HL-60 (cell line): ENCODE results near the gene MPI.

Experiments
- DNase-seq, 2 experiments: peaks; one replicate each; pipeline ENCODE4 v3.0.0-alpha.2; 2010 to 2020; ENCODE audit warnings: low read depth in 1 of 2, low spot score in 1 of 2
- H3K27ac ChIP-seq: fragments of 250-450 bp; sonication (Bioruptor Pico); replicated peaks from 2 replicates; pipeline ENCODE4 v1.5.1; 2020; ENCODE audit warnings: mild to moderate bottlenecking, moderate library complexity
- H3K27me3 ChIP-seq: fragments of 250-450 bp; sonication (Bioruptor Pico); 2 replicates; pipeline ENCODE4 v1.5.1; 2021; ENCODE audit warnings: mild to moderate bottlenecking, moderate library complexity; ENCODE audit not compliant: insufficient read depth, poor library complexity, severe bottlenecking
- H3K4me3 ChIP-seq: replicated peaks from 2 replicates; pipeline ENCODE4 v1.5.1; 2011; ENCODE audit warnings: mild to moderate bottlenecking, control low read depth, low read length; ENCODE audit not compliant: insufficient read depth
- GABPA ChIP-seq: IDR thresholded peaks from 2 replicates; pipeline ENCODE4 v1.6.1; 2012; ENCODE audit warnings: low read depth
- POLR2AphosphoS5 ChIP-seq: IDR thresholded peaks from 2 replicates; pipeline ENCODE4 v1.6.1; 2012; ENCODE audit warnings: low read depth
- SPI1 ChIP-seq: IDR thresholded peaks from 2 replicates; pipeline ENCODE4 v1.6.1; 2012; ENCODE audit warnings: low read depth, mild to moderate bottlenecking, borderline replicate concordance
- TF ChIP-seq, protein P1 (sequence below): IDR thresholded peaks from one replicate; pipeline ENCODE4 v1.5.1; 2011; ENCODE audit warnings: low read length, control low read depth, inconsistent platforms; ENCODE audit not compliant: insufficient read depth
- TF ChIP-seq, protein P2 (sequence below): IDR thresholded peaks from 2 replicates; pipeline ENCODE4 v1.6.1; 2012; ENCODE audit warnings: low read depth; ENCODE audit not compliant: insufficient replicate concordance

Gene MPI

DNA sequence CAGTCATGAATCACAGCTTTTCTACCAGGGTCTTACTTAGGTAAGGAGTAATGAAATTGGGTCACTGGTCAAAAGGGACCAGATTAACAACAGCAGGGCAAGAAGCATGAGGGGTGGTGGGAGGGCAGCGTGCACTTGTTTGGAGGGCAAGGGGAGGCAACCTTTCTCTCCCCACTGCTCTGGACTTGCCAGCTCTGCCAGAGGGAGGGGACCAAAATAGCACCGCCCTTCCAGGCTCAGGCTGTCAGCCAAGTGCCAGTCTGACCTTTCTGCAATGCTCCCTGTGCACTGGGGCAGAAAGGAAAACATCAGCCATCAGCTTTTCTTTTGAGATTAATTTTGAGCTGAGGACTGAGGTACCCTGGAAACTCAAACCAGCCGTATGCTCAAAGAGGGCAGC lies 42.4 kb upstream of the MPI start:
- no peak overlapping the region for H3K4me3 ChIP-seq
- H3K27ac ChIP-seq: no peak overlapping the region
- no peaks in the 10 kb centered on the region for H3K27me3 ChIP-seq
- TF ChIP-seq, protein P1, sequence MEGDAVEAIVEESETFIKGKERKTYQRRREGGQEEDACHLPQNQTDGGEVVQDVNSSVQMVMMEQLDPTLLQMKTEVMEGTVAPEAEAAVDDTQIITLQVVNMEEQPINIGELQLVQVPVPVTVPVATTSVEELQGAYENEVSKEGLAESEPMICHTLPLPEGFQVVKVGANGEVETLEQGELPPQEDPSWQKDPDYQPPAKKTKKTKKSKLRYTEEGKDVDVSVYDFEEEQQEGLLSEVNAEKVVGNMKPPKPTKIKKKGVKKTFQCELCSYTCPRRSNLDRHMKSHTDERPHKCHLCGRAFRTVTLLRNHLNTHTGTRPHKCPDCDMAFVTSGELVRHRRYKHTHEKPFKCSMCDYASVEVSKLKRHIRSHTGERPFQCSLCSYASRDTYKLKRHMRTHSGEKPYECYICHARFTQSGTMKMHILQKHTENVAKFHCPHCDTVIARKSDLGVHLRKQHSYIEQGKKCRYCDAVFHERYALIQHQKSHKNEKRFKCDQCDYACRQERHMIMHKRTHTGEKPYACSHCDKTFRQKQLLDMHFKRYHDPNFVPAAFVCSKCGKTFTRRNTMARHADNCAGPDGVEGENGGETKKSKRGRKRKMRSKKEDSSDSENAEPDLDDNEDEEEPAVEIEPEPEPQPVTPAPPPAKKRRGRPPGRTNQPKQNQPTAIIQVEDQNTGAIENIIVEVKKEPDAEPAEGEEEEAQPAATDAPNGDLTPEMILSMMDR: no peak
- TF ChIP-seq POLR2AphosphoS5 (no peak), SPI1 (no peak), GABPA (no peak)
- TF ChIP-seq, protein P2, sequence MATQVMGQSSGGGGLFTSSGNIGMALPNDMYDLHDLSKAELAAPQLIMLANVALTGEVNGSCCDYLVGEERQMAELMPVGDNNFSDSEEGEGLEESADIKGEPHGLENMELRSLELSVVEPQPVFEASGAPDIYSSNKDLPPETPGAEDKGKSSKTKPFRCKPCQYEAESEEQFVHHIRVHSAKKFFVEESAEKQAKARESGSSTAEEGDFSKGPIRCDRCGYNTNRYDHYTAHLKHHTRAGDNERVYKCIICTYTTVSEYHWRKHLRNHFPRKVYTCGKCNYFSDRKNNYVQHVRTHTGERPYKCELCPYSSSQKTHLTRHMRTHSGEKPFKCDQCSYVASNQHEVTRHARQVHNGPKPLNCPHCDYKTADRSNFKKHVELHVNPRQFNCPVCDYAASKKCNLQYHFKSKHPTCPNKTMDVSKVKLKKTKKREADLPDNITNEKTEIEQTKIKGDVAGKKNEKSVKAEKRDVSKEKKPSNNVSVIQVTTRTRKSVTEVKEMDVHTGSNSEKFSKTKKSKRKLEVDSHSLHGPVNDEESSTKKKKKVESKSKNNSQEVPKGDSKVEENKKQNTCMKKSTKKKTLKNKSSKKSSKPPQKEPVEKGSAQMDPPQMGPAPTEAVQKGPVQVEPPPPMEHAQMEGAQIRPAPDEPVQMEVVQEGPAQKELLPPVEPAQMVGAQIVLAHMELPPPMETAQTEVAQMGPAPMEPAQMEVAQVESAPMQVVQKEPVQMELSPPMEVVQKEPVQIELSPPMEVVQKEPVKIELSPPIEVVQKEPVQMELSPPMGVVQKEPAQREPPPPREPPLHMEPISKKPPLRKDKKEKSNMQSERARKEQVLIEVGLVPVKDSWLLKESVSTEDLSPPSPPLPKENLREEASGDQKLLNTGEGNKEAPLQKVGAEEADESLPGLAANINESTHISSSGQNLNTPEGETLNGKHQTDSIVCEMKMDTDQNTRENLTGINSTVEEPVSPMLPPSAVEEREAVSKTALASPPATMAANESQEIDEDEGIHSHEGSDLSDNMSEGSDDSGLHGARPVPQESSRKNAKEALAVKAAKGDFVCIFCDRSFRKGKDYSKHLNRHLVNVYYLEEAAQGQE: no peak
- DNase-seq: no peak

DNA sequence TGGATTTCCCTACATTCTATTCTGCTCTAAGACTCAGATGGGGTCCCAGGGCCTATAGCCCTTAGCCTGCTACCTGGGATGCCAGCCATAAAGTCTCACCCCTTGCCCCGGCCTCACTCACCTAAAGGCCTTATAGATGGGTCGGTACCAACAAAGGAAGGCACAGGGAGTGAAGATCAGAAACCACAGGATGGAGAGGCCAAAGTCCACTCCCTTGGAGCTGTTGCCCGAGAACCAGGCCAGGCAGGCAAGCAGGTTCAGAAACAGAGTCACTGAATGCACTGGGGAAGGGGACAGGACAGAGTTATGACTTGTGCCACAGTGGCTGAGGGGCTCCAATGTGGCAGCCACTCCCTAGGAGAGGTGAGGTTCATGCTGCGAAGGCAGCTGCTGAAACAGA lies 39.4 kb upstream of the MPI start:
- no peak overlapping the region for H3K27ac ChIP-seq
- H3K4me3 ChIP-seq: no peak overlapping the region
- TF ChIP-seq, protein P2: no peak
- TF ChIP-seq, protein P1: no peak
- TF ChIP-seq SPI1 (no peak), POLR2AphosphoS5 (no peak), GABPA (no peak)
- H3K27me3 ChIP-seq: no peaks in the 10 kb centered on the region
- DNase-seq: no peak

DNA sequence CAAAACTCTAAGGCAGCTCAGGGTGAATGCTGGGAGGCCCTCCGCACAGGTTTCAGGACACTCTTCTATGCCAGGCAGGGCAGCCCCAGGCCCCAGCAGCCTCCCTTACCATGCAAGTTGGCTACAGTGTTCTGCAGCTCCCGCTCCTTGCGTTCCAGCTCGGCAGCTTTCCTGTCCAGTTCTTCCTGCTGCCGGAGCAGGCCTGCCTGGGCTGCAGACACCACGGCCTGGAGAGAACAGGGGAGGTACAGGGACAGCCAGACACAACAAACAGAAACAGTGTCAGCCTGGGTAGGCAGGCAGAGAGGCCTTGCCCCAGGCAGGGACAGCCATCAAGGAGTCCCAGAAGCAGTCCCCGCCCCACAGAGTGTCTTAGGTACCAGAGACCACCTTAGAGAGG lies 37.9 kb upstream of the MPI start:
- no peak for DNase-seq
- H3K27me3 ChIP-seq: no peaks in the 10 kb centered on the region
- H3K4me3 ChIP-seq: no peak overlapping the region
- no peak overlapping the region for H3K27ac ChIP-seq
- TF ChIP-seq, protein P1: no peak
- TF ChIP-seq GABPA: no peak

DNA sequence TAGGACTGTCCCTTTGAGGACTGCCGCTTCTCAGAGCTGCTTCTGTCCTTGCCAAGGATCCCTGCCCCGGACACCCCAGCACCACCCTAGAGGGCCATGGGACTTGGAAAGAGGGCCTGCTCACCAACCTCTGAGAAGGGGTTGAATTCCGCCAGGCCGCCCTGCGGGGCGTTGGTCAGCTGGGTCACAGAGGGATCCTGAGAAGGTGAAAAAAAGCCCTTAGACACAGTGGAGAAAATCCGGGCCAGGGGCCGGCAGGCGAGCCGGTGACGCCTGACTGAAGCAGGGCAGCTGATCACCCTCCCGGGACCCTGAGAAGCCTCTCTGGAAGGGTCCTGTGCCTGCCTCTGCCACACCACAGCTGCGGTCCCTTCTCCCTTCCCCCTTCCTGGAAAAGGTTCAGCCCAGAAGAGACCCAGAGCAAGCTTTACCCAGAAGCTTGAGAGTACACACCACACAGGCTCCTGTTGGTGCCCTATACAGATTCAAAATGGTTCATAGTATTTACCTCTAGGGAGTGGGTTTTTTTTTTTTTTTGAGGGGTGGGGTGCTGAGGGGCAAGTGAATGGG lies 35.3 kb upstream of the MPI start:
- H3K4me3 ChIP-seq: no peak overlapping the region
- TF ChIP-seq, protein P1: no peak
- no peak for DNase-seq
- H3K27me3 ChIP-seq: no peaks in the 10 kb centered on the region
- no peak overlapping the region for H3K27ac ChIP-seq
